Suppressor macrophage (primary cell): ENCODE measurements around the gene SDC1.

ENCODE experiments used
- DNase-seq, 4 experiments: peaks; one replicate each; pipeline ENCODE4 v3.0.0-alpha.2; 2020 to 2022

The SDC1 gene

GRCh38 chr2:20169796-20170703, 54.9 kb downstream of the SDC1 start:
- peak in 1 of 4 experiments; percentile 1 for DNase-seq

- DNase-seq: no peak
These were observed 55.9 kb downstream of the SDC1 start for GRCh38 chr2:20168727-20169696.

- no peak for DNase-seq
These were observed 56.7 kb downstream of the SDC1 start for GRCh38 chr2:20168048-20168726.

- DNase-seq: no peak
These were observed 57.6 kb downstream of the SDC1 start for GRCh38 chr2:20167356-20167755.

GRCh38 chr2:20165677-20166509, 59.0 kb downstream of the SDC1 start:
- no peak for DNase-seq

GRCh38 chr2:20164734-20165478, 60.0 kb downstream of the SDC1 start:
- no peak for DNase-seq

GRCh38 chr2:20164061-20164733, 60.7 kb downstream of the SDC1 start:
- no peak for DNase-seq

- DNase-seq: no peak
These were observed 65.4 kb downstream of the SDC1 start for GRCh38 chr2:20159411-20160070.

GRCh38 chr2:20157193-20157891, 67.6 kb downstream of the SDC1 start:
- DNase-seq: peak in 1 of 4 experiments; percentile 18

- no peak for DNase-seq
These were observed 68.1 kb downstream of the SDC1 start for GRCh38 chr2:20156836-20157192.

- no peak for DNase-seq
These were observed 68.7 kb downstream of the SDC1 start for GRCh38 chr2:20156076-20156759.

- no peak for DNase-seq
These were observed 71.6 kb downstream of the SDC1 start for GRCh38 chr2:20153131-20153851.

- DNase-seq: no peak
These were observed 73.9 kb downstream of the SDC1 start for GRCh38 chr2:20150806-20151571.
